ENCODE results near the gene CES3.
"Not testable (repeated sequence)": the region's sequence is repeated elsewhere in the genome, so short reads cannot be mapped to it uniquely, and the experiment has no call there.

CES3 gene

DNA sequence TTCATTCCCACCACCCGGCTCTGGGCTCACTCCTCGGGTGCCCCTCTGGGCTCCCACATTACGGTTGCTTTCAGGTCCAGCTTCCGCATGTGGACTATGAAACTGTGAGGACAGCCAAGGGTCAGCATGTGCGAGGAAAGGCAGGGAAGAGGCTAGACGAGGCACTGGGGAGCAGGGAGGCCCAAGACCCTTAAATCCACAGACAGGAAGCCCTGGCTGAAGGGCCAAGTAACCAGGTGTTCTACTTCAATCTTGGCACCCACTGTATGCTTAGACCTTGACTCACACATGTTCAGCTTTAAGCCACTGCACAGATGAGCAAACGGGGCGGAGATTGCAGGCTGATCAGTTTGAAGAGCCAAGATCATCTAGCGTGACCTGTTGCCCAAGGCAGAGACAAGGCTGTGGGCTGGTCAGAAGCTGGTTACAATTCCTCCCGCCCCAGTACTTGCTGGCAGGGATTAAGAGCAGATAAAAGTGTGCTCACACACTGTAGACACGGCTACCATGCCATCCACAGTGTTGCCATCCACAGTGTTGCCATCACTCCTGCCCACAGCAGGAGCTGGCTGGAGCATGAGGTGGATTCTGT lies 27.2 kb downstream of the CES3 start, which contains the start of gene CES4A:
CES4A (plus strand) TSS at position 393 of the 592 bp plus-strand sequence; CDS start at position 577, 184 bp downstream.
- no peak for TF ChIP-seq JUND (IDR thresholded peaks at IDR 0.05; ENCODE audit: low read depth)
- DNase-seq (ENCODE audit: low read depth in 1 of 2, low spot score in 1 of 2), result no peak
- in situ Hi-C loops (cut with HindIII; ENCODE audit: low pct_unique_long_range_greater_than_20kb, low sequenced_read_pairs), result no loop called here

DNA sequence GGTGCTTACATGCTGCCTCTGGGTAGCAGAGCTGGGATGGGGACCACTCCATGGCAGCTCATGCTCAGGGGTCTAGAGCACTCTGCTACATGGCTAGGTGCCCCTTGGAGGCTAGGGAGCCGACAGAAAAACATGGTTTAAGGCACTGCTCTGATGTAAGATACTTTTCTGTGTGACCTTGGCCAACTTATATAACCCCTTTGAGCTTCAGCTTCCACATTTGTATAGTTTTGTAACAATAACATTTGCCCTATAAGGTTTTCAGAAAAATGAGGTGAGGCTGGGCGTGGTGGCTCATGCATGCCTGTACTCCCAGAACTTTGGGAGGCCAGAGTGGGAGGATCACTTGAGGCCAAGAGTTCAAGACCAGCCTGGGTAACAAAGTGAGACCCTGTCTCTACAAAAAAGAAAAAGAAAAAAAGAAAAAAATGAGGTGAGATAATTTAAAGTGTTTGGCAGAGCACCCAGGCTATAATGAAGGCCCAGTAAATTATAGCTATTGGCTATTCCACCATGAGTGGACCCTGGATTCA lies 30.5 kb downstream of the CES3 start:
- no peak for TF ChIP-seq JUND (IDR thresholded peaks at IDR 0.05; ENCODE audit: low read depth)
- in situ Hi-C loops (cut with HindIII; ENCODE audit: low pct_unique_long_range_greater_than_20kb, low sequenced_read_pairs), result no loop called here
- no peak for DNase-seq (ENCODE audit: low read depth in 1 of 2, low spot score in 1 of 2)

DNA sequence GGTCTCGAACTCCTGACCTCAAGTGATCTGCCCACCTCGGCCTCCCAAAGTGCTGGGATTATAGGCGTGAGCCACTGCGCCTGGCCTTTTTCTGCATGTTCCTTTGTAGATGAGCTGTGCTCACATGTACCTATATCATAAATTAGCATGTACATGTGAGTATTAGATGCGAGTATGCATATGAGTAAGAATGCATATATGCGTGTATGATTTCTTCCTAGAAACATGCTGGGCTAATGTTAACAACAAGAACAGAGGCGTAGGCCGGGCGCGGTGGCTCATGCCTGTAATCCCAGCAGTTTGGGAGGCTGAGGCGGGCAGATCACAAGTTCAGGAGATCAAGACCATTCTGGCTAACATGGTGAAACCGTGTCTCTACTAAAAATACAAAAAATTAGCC lies 32.5 kb downstream of the CES3 start:
- not testable (repeated sequence) for DNase-seq (ENCODE audit: low read depth in 1 of 2, low spot score in 1 of 2)

GRCh38 chr16:66996324-66996982 lies 35.4 kb downstream of the CES3 start:
- in situ Hi-C loops (cut with HindIII; ENCODE audit: low pct_unique_long_range_greater_than_20kb, low sequenced_read_pairs), result no loop called here
- no peak for DNase-seq (ENCODE audit: low read depth in 1 of 2, low spot score in 1 of 2)
- no peak for TF ChIP-seq JUND (IDR thresholded peaks at IDR 0.05; ENCODE audit: low read depth)

More for the DNA sequence above, 32.5 kb downstream of the CES3 start:
- in situ Hi-C loops (cut with HindIII; ENCODE audit: low pct_unique_long_range_greater_than_20kb, low sequenced_read_pairs), result not testable (repeated sequence)

DNA sequence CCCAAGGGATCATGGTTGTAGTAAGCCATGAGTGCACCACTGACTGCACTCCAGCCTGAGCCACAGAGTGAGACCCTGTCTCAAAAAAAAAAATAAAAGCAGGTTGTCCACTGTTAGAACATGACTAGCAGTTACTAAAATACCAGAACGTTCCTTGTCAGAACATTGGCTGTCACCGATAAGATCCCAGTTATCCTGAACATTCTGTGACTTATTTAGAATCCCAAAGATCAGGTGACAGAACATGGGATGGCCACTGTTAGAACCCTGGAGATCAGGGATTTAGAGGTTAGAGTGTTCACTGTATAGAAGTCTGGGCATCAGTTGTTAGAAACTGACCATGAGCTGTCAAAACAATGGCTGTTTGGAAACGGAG lies 35.9 kb downstream of the CES3 start:
- TF ChIP-seq JUND (IDR thresholded peaks at IDR 0.05; ENCODE audit: low read depth), result no peak
- in situ Hi-C loops (cut with HindIII; ENCODE audit: low pct_unique_long_range_greater_than_20kb, low sequenced_read_pairs), result no loop called here
- no peak for DNase-seq (ENCODE audit: low read depth in 1 of 2, low spot score in 1 of 2)

DNA sequence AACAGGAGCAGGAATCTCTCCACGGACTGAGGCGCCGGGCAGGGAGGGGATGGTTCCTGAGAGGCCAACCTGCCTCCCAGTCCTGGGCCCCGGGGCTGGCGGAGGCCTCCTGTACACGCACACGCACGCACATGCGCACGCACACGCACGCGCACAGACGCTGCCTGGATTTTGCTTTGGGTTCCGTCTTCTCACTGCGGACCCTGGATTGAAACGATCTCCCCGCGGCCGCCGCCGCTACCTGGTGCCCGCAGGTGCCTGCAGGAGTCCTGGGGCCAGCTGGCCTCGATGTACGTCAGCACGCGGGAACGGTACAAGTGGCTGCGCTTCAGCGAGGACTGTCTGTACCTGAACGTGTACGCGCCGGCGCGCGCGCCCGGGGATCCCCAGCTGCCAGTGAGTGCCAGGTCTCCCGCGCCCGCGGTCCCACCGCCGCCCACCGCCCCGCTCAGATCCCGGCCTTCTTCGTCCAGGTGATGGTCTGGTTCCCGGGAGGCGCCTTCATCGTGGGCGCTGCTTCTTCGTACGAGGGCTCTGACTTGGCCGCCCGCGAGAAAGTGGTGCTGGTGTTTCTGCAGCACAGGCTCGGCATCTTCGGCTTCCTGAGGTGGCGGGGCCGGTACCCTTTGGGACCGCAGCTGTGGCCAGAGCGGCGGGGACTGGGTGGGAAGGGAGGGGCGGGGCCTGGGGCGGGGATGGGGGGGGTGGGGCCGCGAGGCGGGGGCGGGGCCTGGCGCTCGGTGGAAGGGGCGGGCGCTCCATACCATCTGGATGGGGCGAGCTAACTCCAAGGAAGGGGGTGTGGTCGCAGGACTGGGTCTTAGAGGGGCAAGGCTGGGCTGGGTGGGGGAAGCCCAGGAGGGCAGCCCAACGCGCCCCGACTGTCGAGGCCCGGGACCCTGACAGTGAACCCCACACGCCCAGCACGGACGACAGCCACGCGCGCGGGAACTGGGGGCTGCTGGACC lies 39.6 kb downstream of the CES3 start:
- DNase-seq (ENCODE audit: low read depth in 1 of 2, low spot score in 1 of 2), result peak in 1 of 2 experiments; percentile 28
- no peak for TF ChIP-seq JUND (IDR thresholded peaks at IDR 0.05; ENCODE audit: low read depth)
- in situ Hi-C loops (cut with HindIII; ENCODE audit: low pct_unique_long_range_greater_than_20kb, low sequenced_read_pairs), result no loop called here

DNA sequence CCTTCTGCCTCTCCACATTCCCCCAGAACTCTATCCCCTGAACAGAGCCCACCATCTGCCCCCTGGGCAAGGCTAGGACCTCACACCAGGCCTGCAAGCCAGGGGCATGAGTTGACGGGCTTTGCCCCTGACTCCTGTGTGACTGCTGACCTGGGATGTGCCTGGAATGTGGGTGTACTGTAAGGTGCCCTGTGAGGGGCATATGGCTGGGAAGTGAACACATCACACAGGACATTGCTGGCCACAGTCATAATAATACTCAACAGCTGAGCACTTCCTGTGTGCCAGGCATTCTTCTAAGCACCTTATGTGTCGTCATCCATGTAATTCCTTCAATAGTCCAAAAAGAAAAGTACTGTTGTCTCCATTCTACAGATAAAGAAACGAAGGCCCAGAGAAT lies 40.7 kb downstream of the CES3 start:
- DNase-seq (ENCODE audit: low read depth in 1 of 2, low spot score in 1 of 2), result no peak
- TF ChIP-seq JUND (IDR thresholded peaks at IDR 0.05; ENCODE audit: low read depth), result no peak
- in situ Hi-C loops (cut with HindIII; ENCODE audit: low pct_unique_long_range_greater_than_20kb, low sequenced_read_pairs), result no loop called here

DNA sequence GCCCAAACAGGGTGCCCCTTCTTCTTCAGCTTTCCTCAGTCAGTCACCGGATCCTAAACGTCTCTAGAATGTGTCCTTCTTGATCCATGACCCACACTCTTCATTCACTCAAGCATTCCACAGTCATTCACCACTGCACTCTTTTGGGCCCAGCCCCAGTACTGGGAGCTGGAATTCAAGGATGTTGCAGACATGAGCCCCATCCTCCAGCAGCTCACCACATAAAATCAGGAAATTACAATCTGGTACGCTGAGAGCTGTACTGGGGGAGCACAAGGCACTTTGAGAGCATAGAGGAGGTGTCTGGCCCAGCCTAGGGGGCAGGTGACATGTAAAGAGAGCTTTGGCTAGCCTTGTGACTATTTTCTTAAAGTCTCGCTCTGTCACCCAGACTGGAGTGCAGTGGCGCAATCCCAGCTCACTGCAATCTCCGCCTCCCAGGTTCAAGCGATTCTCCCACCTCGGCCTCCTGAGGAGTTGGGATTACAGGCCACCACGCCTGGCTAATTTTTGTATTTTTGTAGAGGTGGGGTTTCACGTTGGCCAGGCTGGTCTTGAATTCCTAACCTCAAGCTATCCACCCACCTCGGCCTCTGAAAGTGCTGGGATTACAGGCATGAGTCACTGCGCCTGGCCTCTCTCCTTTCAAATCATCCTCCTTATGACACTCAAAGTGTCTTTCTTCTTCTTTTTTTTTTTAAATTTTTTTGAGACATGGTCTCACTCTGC lies 46.0 kb downstream of the CES3 start:
- in situ Hi-C loops (cut with HindIII; ENCODE audit: low pct_unique_long_range_greater_than_20kb, low sequenced_read_pairs), result no loop called here
- DNase-seq (ENCODE audit: low read depth in 1 of 2, low spot score in 1 of 2), result no peak
- no peak for TF ChIP-seq JUND (IDR thresholded peaks at IDR 0.05; ENCODE audit: low read depth)

GRCh38 chr16:67009158-67009557 lies 48.1 kb downstream of the CES3 start:
- no peak for DNase-seq (ENCODE audit: low read depth in 1 of 2, low spot score in 1 of 2)
- TF ChIP-seq JUND (IDR thresholded peaks at IDR 0.05; ENCODE audit: low read depth), result no peak
- in situ Hi-C loops (cut with HindIII; ENCODE audit: low pct_unique_long_range_greater_than_20kb, low sequenced_read_pairs), result no loop called here

- in situ Hi-C loops (cut with HindIII; ENCODE audit: low pct_unique_long_range_greater_than_20kb, low sequenced_read_pairs), result no loop called here
- no peak for TF ChIP-seq JUND (IDR thresholded peaks at IDR 0.05; ENCODE audit: low read depth)
- DNase-seq (ENCODE audit: low read depth in 1 of 2, low spot score in 1 of 2), result no peak
Observed at GRCh38 chr16:67011274-67011673, 50.2 kb downstream of the CES3 start.

DNA sequence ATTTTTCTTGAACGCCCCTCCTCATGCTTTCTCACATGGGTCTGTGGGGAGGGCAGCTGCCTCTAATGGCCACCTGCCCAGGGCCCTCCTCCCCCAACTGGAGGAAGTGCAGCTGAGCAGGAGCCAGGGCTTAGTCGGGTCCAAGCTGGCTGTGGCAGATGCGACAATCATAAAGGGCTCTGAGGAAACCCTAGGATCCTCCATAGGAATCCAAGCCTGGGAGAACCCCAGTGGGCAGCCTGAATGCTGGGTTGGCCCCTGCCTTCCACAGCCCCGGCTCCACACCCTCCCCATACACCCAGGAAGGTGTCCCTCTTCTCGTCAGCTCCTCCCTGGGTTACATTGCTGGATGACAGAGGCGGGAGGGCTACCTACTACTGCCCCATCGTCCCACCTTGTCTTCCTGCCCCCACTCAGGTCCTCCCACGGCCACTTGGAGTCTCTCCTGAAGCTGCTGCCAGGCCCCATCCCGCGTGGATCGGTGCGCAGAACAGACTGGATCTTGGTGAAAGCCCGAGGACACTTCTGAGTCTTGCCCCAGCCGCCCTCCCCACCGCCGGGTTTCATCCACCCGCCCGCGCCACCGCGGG lies 52.3 kb downstream of the CES3 start:
- DNase-seq (ENCODE audit: low read depth in 1 of 2, low spot score in 1 of 2), result no peak
- in situ Hi-C loops (cut with HindIII; ENCODE audit: low pct_unique_long_range_greater_than_20kb, low sequenced_read_pairs), result no loop called here
- no peak for TF ChIP-seq JUND (IDR thresholded peaks at IDR 0.05; ENCODE audit: low read depth)

Data from T47D (cell line).